Fibroblast of the aortic adventitia (primary cell): ENCODE measurements around the gene MUC5AC. TPM values are rescaled to one million over a fixed set of nuclear protein-coding genes. Genes with fewer than 3 reads are reported as not detected.

Experiments
- DNase-seq: peaks from one replicate; pipeline ENCODE4 v3.0.0-alpha.2; 2010; ENCODE audit warnings: low read depth
- H3K4me3 ChIP-seq: 2 replicates; pipeline ENCODE4 v1.5.1; 2011; ENCODE audit warnings: low read depth, mild to moderate bottlenecking, control low read depth, low read length, moderate library complexity
- total RNA-seq: library from RNA; depleted of rRNA; stranded (reverse); fragments of >200 nt; gene quantifications from 2 replicates; pipeline ENCODE4 v1.2.3, GENCODE V29; 2012; ENCODE audit warnings: low replicate concordance
- TF ChIP-seq, protein P1 (sequence below): IDR thresholded peaks from 2 replicates; pipeline ENCODE4 v1.5.1; 2011; ENCODE audit warnings: mild to moderate bottlenecking, low read length, control low read depth, inconsistent platforms; ENCODE audit not compliant: insufficient read depth

The MUC5AC gene, protein sequence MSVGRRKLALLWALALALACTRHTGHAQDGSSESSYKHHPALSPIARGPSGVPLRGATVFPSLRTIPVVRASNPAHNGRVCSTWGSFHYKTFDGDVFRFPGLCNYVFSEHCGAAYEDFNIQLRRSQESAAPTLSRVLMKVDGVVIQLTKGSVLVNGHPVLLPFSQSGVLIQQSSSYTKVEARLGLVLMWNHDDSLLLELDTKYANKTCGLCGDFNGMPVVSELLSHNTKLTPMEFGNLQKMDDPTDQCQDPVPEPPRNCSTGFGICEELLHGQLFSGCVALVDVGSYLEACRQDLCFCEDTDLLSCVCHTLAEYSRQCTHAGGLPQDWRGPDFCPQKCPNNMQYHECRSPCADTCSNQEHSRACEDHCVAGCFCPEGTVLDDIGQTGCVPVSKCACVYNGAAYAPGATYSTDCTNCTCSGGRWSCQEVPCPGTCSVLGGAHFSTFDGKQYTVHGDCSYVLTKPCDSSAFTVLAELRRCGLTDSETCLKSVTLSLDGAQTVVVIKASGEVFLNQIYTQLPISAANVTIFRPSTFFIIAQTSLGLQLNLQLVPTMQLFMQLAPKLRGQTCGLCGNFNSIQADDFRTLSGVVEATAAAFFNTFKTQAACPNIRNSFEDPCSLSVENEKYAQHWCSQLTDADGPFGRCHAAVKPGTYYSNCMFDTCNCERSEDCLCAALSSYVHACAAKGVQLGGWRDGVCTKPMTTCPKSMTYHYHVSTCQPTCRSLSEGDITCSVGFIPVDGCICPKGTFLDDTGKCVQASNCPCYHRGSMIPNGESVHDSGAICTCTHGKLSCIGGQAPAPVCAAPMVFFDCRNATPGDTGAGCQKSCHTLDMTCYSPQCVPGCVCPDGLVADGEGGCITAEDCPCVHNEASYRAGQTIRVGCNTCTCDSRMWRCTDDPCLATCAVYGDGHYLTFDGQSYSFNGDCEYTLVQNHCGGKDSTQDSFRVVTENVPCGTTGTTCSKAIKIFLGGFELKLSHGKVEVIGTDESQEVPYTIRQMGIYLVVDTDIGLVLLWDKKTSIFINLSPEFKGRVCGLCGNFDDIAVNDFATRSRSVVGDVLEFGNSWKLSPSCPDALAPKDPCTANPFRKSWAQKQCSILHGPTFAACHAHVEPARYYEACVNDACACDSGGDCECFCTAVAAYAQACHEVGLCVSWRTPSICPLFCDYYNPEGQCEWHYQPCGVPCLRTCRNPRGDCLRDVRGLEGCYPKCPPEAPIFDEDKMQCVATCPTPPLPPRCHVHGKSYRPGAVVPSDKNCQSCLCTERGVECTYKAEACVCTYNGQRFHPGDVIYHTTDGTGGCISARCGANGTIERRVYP (N-terminal part only)
- total RNA-seq = under 0.01 TPM in 1 of 2 replicates, not detected in the other

DNA sequence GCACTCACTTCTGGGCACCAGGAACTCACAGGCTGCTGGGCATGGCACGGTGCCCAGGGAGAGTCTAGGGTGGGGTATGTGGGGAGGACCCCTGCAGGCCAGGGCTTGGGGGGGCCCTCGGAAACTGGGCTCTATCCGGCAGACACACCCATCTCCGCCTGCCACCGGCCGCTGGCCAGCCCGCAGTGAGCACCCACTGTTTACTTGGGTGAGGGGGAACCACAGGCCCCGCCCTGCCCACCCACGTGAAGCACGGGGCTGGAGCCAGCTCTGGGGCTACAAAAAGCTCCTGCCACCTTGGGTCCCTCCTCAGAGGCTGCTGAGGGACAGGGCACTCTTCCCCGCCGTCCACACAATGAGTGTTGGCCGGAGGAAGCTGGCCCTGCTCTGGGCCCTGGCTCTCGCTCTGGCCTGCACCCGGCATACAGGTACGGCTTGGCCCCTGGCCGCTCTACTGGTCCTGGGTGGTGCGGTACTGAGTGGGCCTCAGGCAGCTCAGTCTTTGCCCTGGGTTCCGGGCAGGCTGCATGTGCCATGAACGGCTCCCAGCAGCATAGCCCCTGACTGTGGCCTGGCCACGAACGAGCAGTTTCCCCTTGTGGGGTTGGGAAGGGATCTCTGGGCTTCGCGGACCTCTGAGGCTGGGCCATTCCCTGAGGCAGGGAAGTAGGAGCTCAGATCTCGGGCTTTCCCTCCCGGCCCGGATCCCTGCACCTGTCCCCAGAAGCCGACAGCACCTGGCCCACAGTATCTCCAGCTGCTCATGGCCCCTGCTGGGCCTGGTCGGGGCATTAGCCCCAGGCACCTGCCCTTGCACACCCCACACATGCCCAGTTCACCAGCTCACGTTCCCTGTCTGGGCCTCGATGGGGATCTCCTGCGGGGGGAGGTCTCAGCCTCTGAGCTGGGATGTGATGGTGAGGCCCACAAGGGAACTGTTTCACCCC, at the start of gene MUC5AC:
TSS of gene MUC5AC (plus strand) at position 309 of the 947 bp plus-strand sequence. CDS start at position 356, 47 bp downstream.
- no peak for DNase-seq
- TF ChIP-seq, protein P1, sequence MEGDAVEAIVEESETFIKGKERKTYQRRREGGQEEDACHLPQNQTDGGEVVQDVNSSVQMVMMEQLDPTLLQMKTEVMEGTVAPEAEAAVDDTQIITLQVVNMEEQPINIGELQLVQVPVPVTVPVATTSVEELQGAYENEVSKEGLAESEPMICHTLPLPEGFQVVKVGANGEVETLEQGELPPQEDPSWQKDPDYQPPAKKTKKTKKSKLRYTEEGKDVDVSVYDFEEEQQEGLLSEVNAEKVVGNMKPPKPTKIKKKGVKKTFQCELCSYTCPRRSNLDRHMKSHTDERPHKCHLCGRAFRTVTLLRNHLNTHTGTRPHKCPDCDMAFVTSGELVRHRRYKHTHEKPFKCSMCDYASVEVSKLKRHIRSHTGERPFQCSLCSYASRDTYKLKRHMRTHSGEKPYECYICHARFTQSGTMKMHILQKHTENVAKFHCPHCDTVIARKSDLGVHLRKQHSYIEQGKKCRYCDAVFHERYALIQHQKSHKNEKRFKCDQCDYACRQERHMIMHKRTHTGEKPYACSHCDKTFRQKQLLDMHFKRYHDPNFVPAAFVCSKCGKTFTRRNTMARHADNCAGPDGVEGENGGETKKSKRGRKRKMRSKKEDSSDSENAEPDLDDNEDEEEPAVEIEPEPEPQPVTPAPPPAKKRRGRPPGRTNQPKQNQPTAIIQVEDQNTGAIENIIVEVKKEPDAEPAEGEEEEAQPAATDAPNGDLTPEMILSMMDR = no peak

DNA sequence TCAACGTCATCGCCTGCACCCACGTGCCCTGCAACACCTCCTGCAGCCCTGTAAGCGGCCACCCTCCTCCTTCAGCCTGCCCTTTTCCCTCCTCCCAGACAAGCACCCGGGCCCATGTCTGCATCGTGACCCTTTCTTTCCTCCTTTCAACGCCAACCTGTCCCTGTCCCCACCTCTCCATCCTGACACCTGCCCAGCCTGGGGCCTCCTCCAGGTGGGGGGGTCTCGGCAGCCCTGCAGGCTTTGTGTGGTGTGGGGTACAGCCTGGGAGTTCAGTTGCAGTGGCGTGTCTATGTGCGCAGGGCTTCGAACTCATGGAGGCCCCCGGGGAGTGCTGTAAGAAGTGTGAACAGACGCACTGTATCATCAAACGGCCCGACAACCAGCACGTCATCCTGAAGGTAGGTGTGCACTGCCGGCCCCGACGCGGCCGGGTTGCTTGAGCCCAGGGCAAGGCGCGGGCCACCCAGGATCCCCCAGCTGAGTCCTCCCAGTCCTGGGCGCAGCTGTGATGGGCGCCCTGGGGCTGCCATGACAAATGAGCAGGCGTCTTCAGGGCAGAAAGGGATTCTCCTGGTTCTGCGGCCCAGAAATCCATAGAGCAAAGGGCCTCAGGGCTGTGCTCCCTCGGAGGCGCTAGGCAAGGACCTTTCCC, 49.4 kb upstream of the MUC5AC start:
- TF ChIP-seq, protein P1 = no peak
- no peak overlapping the region for H3K4me3 ChIP-seq
- DNase-seq = no peak

More for the DNA sequence above, at the start of gene MUC5AC:
- no peak within 1 kb of the TSS for H3K4me3 ChIP-seq

DNA sequence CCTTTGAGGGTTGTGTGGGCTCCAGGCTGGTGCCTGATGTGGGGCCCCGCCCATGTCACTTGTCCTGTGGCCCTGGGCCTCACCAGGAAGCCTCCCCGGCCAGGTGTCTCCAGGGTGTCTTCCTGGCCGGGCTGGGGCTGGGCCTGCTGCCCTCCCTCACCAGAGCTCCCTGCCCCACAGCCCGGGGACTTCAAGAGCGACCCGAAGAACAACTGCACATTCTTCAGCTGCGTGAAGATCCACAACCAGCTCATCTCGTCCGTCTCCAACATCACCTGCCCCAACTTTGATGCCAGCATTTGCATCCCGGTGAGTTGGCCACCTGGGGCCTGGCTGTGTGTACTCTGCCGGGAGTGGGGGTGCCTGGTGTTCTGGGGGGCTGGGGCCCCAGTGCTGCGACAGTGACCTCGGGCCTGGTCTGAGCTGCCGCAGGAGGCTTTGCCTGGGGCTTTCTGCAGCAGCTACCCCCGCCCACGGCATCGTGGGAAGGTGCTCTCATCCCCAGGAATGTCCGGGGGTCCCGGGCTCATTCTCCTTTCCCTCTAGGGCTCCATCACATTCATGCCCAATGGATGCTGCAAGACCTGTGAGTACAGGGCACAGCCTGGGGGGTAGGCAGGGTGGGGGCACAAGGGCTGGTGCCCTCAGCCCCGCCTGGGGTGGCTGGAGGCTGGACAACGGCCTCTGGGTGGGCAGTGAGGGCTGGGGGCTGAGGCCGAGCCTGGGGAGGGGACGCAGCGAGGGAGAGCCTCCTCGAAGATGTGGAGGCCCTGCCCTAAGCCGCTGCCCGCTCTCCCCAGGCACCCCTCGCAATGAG, 48.4 kb upstream of the MUC5AC start:
- H3K4me3 ChIP-seq = no peak overlapping the region
- DNase-seq = no peak
- TF ChIP-seq, protein P1 = no peak

DNA sequence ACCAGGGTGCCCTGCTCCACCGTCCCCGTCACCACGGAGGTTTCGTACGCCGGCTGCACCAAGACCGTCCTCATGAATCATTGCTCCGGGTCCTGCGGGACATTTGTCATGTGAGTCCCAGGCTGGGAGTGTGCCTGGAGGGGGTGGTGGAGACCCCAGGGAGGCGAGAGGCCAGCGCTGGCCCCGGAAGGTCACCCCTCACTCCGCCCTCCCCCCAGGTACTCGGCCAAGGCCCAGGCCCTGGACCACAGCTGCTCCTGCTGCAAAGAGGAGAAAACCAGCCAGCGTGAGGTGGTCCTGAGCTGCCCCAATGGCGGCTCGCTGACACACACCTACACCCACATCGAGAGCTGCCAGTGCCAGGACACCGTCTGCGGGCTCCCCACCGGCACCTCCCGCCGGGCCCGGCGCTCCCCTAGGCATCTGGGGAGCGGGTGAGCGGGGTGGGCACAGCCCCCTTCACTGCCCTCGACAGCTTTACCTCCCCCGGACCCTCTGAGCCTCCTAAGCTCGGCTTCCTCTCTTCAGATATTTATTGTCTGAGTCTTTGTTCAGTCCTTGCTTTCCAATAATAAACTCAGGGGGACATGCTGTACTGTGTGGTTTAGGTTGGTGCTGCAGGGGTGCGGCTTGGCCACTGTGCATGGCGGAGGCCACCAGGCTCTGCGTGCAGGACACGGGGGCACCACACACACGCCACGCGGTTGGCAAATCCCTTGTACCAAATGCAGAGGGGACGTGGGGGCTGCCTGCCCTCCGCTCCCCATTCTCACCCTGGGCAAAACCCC, 47.6 kb upstream of the MUC5AC start:
- H3K4me3 ChIP-seq = no peak overlapping the region
- TF ChIP-seq, protein P1 = no peak
- DNase-seq = no peak
